ENCODE measurements around the gene SLC6A12. TPM values are rescaled to one million over a fixed set of nuclear protein-coding genes. Genes with fewer than 3 reads are reported as not detected.

Gene SLC6A12
- total RNA-seq, 1 experiment from 2014 or later: not detected

DNA sequence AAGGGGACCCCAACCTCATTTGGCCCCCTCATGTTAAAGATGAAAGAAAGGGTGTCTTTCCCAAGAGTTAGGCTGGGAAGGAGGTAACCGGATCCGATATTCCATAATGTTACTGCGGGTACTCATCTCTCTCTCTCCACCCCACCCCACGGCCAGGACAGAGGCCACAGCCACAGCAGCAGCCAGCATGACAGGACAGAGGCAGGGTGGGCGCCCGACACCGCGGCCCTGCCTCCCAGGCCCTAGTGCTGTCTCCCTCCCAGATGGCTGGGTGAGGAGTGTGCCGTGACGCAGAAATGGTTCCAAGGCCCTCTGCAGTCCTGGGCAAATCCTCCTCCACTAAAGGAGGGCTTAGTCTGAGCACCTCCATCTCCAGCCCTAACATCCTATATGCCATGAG lies 6.2 kb downstream of the SLC6A12 start:
- no peak for TF ChIP-seq EZH2 (IDR thresholded peaks at IDR 0.05; ENCODE audit: low read length, unreplicated experiment)
- TF ChIP-seq EZH2phosphoT487 (IDR thresholded peaks at IDR 0.05; ENCODE audit: borderline replicate concordance, low read length): no peak
- no peak for TF ChIP-seq CTCF (conservative IDR thresholded peaks at IDR 0.05; ENCODE audit: low read depth, low read length)

GRCh38 chr12:206746-207440 lies 7.1 kb downstream of the SLC6A12 start:
- CTCF ChIA-PET: no interaction called here
- intact Hi-C loops (cut with micrococcal nuclease): no loop called here
- H3K9me3 ChIP-seq (ENCODE audit: low read length): no peaks in the 10 kb centered on the region
- TF ChIP-seq EZH2 (IDR thresholded peaks at IDR 0.05; ENCODE audit: low read length, unreplicated experiment): no peak
- no peak for TF ChIP-seq EZH2phosphoT487 (IDR thresholded peaks at IDR 0.05; ENCODE audit: borderline replicate concordance, low read length)
- no peak for TF ChIP-seq CTCF (conservative IDR thresholded peaks at IDR 0.05; ENCODE audit: low read depth, low read length)
- DNase-seq (no peak), ATAC-seq (no peak)
- no peak overlapping the region for H3K9ac ChIP-seq (ENCODE audit: low read length)
- H3K9me2 ChIP-seq (replicated peaks; ENCODE audit: low read length): no peaks in the 10 kb centered on the region
- POLR2A ChIA-PET (ENCODE audit: unreplicated experiment): no interaction called here
- no peaks in the 10 kb centered on the region for H3F3A ChIP-seq (ENCODE audit: low read length, unreplicated experiment)
- no peak overlapping the region for H3K4me3 ChIP-seq (ENCODE audit: low read length)
- no peaks in the 10 kb centered on the region for H3K36me3 ChIP-seq (ENCODE audit: low read depth, low read length)
- no peak overlapping the region for H3K27ac ChIP-seq (ENCODE audit: low read length)
- H3K4me2 ChIP-seq (ENCODE audit: low read length): no peak overlapping the region
- BruUV-seq (replicated peaks): no TSS peak
- H2AFZ ChIP-seq (ENCODE audit: low read length): no peak overlapping the region
- H3K4me1 ChIP-seq (ENCODE audit: insufficient read depth, low read length): no peaks in the 10 kb centered on the region
- H4K20me1 ChIP-seq (ENCODE audit: low read length): no peaks in the 10 kb centered on the region
- no peaks in the 10 kb centered on the region for H3K79me2 ChIP-seq (ENCODE audit: low read length)
- peaks cover 23% of the 10 kb centered on the region for H3K27me3 ChIP-seq (ENCODE audit: low read length)

More for the DNA sequence above, 6.2 kb downstream of the SLC6A12 start:
- ATAC-seq: no peak
- ChIA-PET CTCF (no interaction called here), POLR2A (ENCODE audit: unreplicated experiment) (no interaction called here)
- H4K20me1 ChIP-seq (ENCODE audit: low read length): no peaks in the 10 kb centered on the region
- intact Hi-C loops (cut with micrococcal nuclease): no loop called here
- H3K4me3 ChIP-seq (ENCODE audit: low read length): no peak overlapping the region
- H3K27ac ChIP-seq (ENCODE audit: low read length): no peak overlapping the region
- H3K36me3 ChIP-seq (ENCODE audit: low read depth, low read length): no peaks in the 10 kb centered on the region
- no peak overlapping the region for H3K9ac ChIP-seq (ENCODE audit: low read length)
- peaks cover 23% of the 10 kb centered on the region for H3K27me3 ChIP-seq (ENCODE audit: low read length)
- no peak overlapping the region for H2AFZ ChIP-seq (ENCODE audit: low read length)
- H3K4me2 ChIP-seq (ENCODE audit: low read length): no peak overlapping the region
- H3K4me1 ChIP-seq (ENCODE audit: insufficient read depth, low read length): no peaks in the 10 kb centered on the region
- no TSS peak for BruUV-seq (replicated peaks)
- DNase-seq: no peak
- no peaks in the 10 kb centered on the region for H3K9me2 ChIP-seq (replicated peaks; ENCODE audit: low read length)
- H3F3A ChIP-seq (ENCODE audit: low read length, unreplicated experiment): no peaks in the 10 kb centered on the region
- no peaks in the 10 kb centered on the region for H3K79me2 ChIP-seq (ENCODE audit: low read length)
- no peaks in the 10 kb centered on the region for H3K9me3 ChIP-seq (ENCODE audit: low read length)

DNA sequence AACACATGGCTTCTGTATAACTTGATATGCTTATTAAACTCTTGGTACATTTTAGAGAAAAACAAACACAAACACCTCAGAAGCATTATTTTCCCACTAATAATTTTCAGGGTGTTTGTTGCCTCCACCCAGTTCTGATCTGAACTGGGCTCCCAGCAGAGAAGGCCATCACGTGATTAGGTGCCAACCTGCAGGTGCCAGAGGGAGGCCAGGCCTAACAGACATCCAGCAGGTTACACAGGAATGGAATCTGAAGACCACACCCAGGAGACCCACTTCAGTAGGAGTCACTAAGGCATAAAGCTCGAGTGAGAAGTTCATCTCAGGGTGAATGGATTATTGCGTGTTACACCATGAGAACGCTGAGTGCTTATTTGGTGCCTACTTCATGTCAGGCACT lies 8.9 kb downstream of the SLC6A12 start:
- no TSS peak for BruUV-seq (replicated peaks)
- no peaks in the 10 kb centered on the region for H3K36me3 ChIP-seq (ENCODE audit: low read depth, low read length)

More for the DNA sequence above, 8.9 kb downstream of the SLC6A12 start:
- H3K9me3 ChIP-seq (ENCODE audit: low read length): no peaks in the 10 kb centered on the region
- no peaks in the 10 kb centered on the region for H4K20me1 ChIP-seq (ENCODE audit: low read length)
- no peak overlapping the region for H3K9ac ChIP-seq (ENCODE audit: low read length)
- ChIA-PET POLR2A (ENCODE audit: unreplicated experiment) (no interaction called here), CTCF (no interaction called here)
- no peak overlapping the region for H3K4me2 ChIP-seq (ENCODE audit: low read length)
- no peaks in the 10 kb centered on the region for H3K79me2 ChIP-seq (ENCODE audit: low read length)
- H3K4me3 ChIP-seq (ENCODE audit: low read length): no peak overlapping the region
- no peaks in the 10 kb centered on the region for H3K9me2 ChIP-seq (replicated peaks; ENCODE audit: low read length)
- no peak overlapping the region for H3K27ac ChIP-seq (ENCODE audit: low read length)
- H3F3A ChIP-seq (ENCODE audit: low read length, unreplicated experiment): no peaks in the 10 kb centered on the region
- intact Hi-C loops (cut with micrococcal nuclease): no loop called here
- no peaks in the 10 kb centered on the region for H3K4me1 ChIP-seq (ENCODE audit: insufficient read depth, low read length)
- no peak overlapping the region for H2AFZ ChIP-seq (ENCODE audit: low read length)
- DNase-seq (no peak), ATAC-seq (no peak)
- TF ChIP-seq EZH2 (IDR thresholded peaks at IDR 0.05; ENCODE audit: low read length, unreplicated experiment) (no peak), EZH2phosphoT487 (IDR thresholded peaks at IDR 0.05; ENCODE audit: borderline replicate concordance, low read length) (no peak), CTCF (conservative IDR thresholded peaks at IDR 0.05; ENCODE audit: low read depth, low read length) (no peak)
- peaks cover 23% of the 10 kb centered on the region for H3K27me3 ChIP-seq (ENCODE audit: low read length)
